Measurements from ENCODE around the gene NSMCE1. TPM values are rescaled to one million over a fixed set of nuclear protein-coding genes. Genes with fewer than 3 reads are reported as not detected.

NSMCE1 gene
- total RNA-seq, 6 experiments from 2014 or later = 23.7 to 42.3 (median 33.1) TPM

GRCh38 chr16:27272076-27272475 lies 3.5 kb upstream of the NSMCE1 start:
- H3K9me3 ChIP-seq = no peaks in the 10 kb centered on the region
- H3K27ac ChIP-seq = no peak overlapping the region
- H3K27me3 ChIP-seq = no peaks in the 10 kb centered on the region
- no peak for TF ChIP-seq POLR2A (IDR thresholded peaks at IDR 0.05)
- no peak for TF ChIP-seq CTCF (IDR thresholded peaks at IDR 0.05)
- H3K36me3 ChIP-seq = no peaks in the 10 kb centered on the region
- ATAC-seq (no peak), DNase-seq (no peak)
- no peak overlapping the region for H3K4me3 ChIP-seq
- peaks cover 0 to 9% (median 2%) of the 10 kb centered on the region in 4 donors for H3K4me1 ChIP-seq
- WGBS (ENCODE audit: insufficient coverage, low coverage, low lambda C conversion rate, missing lambda C conversion rate) = 86% methylated on average over 4 of the region's 4 CpGs
- intact Hi-C loops (cut with DNase I) = no loop called here

- TF ChIP-seq CTCF (IDR thresholded peaks at IDR 0.05) = no peak
- TF ChIP-seq POLR2A (IDR thresholded peaks at IDR 0.05) = no peak
- no peaks in the 10 kb centered on the region for H3K36me3 ChIP-seq
- peak in 1 of 3 donors; percentile 22 for DNase-seq
- H3K27me3 ChIP-seq = no peaks in the 10 kb centered on the region
- intact Hi-C loops (cut with DNase I) = no loop called here
- no peak overlapping the region for H3K27ac ChIP-seq
- H3K9me3 ChIP-seq = no peaks in the 10 kb centered on the region
- 83% methylated on average over 3 of the region's 4 CpGs for WGBS (ENCODE audit: insufficient coverage, low coverage, low lambda C conversion rate, missing lambda C conversion rate)
- no peak overlapping the region for H3K4me3 ChIP-seq
- no peak for ATAC-seq
- peaks cover 0 to 9% (median 2%) of the 10 kb centered on the region in 4 donors for H3K4me1 ChIP-seq
These were observed 1.8 kb upstream of the NSMCE1 start for GRCh38 chr16:27270349-27270748.

- Histone ChIP-seq H3K4me1 (peaks cover 0 to 9% (median 2%) of the 10 kb centered on the region in 4 donors), H3K9me3 (no peaks in the 10 kb centered on the region), H3K36me3 (no peaks in the 10 kb centered on the region), H3K27me3 (no peaks in the 10 kb centered on the region), H3K4me3 (peak overlapping the region; percentile 69 to 88 (median 81)), H3K27ac (peak overlapping the region; percentile 81 to 90 (median 88))
- TF ChIP-seq CTCF (IDR thresholded peaks at IDR 0.05) (no peak), POLR2A (IDR thresholded peaks at IDR 0.05) (no peak)
- 66% methylated on average over 9 of the region's 9 CpGs for WGBS (ENCODE audit: insufficient coverage, low coverage, low lambda C conversion rate, missing lambda C conversion rate)
- ATAC-seq = peak in 1 of 4 donors; percentile 9
- intact Hi-C loops (cut with DNase I) = no loop called here
- peak in 1 of 3 donors; percentile 23 for DNase-seq
These were observed 953 bp upstream of the NSMCE1 start for GRCh38 chr16:27269300-27270150.

GRCh38 chr16:27267037-27267677 lies 1.4 kb downstream of the NSMCE1 start:
- H3K27me3 ChIP-seq = no peaks in the 10 kb centered on the region
- peaks cover 0 to 9% (median 3%) of the 10 kb centered on the region in 4 donors for H3K4me1 ChIP-seq
- intact Hi-C loops (cut with DNase I) = no loop called here
- no peak overlapping the region for H3K27ac ChIP-seq
- TF ChIP-seq POLR2A (IDR thresholded peaks at IDR 0.05) = no peak
- no peaks in the 10 kb centered on the region for H3K9me3 ChIP-seq
- H3K4me3 ChIP-seq = no peak overlapping the region
- peak in 1 of 3 donors; percentile 17 for DNase-seq
- no peaks in the 10 kb centered on the region for H3K36me3 ChIP-seq
- ATAC-seq = no peak
- WGBS (ENCODE audit: insufficient coverage, low coverage, low lambda C conversion rate, missing lambda C conversion rate) = 77% methylated on average over 8 of the region's 8 CpGs

- H3K9me3 ChIP-seq = no peaks in the 10 kb centered on the region
- 89% methylated on average over 1 of the region's 1 CpG for WGBS (ENCODE audit: insufficient coverage, low coverage, low lambda C conversion rate, missing lambda C conversion rate)
- H3K27me3 ChIP-seq = no peaks in the 10 kb centered on the region
- H3K4me3 ChIP-seq = no peak overlapping the region
- H3K4me1 ChIP-seq = peaks cover 0 to 14% (median 5%) of the 10 kb centered on the region in 4 donors
- ATAC-seq (no peak), DNase-seq (no peak)
- intact Hi-C loops (cut with DNase I) = no loop called here
- TF ChIP-seq POLR2A (IDR thresholded peaks at IDR 0.05) (no peak), CTCF (IDR thresholded peaks at IDR 0.05) (no peak)
- H3K36me3 ChIP-seq = no peaks in the 10 kb centered on the region
- no peak overlapping the region for H3K27ac ChIP-seq
These were observed 2.6 kb downstream of the NSMCE1 start for GRCh38 chr16:27265982-27266381.
